CD4-positive, alpha-beta T cell treated with Interleukin-2 at 100 ng/mL for 4 hours (primary cell): ENCODE data around the gene KIF5A.

Experiments
- DNase-seq: peaks from one replicate; pipeline ENCODE4 v3.0.0-alpha.2; 2020; ENCODE audit warnings: low spot score

Gene KIF5A

DNA sequence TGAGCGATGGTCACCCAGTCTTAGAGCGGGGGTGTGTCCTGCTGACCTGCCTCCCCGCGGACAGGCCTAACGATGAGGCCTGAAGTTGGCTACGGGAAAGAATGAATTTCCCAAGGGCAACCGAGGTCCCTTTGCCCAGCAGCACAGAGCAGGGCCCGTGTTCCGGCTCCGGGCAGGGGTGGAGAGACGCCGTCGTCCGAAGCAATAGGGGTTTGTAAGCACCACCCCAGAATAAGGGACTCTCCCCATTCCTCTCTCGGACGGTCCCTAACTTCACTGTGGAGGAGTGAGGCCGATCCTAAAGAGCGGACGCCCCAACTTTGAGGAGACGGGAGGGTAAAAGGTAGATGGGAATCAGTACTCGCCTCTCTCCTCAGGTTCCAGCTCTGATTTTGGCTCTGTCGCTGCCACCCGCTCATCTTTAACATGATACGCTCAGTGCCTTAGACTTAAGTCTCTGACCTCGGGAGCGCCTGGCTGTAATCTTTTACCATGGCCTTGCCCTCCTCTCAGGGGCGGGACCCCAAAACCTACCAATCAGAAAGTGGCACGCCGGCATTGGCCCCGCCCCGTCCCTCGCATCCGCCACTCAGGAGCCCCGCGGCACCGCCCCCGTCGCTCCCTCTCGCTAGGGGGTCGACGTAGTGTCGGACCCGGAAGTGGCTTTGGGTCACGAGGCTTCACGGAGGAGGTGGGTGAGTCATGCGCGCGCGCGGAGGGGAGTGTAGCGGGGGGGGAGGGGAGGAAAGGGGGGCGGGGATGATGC is 29.6 kb upstream of the KIF5A start, which contains the start of gene DDIT3:
Gene DDIT3 (minus strand): TSS at position 462 of the 766 bp plus-strand sequence. CDS start 3,108 bp downstream, outside the sequence.
- DNase-seq, result peak; percentile 99

DNA sequence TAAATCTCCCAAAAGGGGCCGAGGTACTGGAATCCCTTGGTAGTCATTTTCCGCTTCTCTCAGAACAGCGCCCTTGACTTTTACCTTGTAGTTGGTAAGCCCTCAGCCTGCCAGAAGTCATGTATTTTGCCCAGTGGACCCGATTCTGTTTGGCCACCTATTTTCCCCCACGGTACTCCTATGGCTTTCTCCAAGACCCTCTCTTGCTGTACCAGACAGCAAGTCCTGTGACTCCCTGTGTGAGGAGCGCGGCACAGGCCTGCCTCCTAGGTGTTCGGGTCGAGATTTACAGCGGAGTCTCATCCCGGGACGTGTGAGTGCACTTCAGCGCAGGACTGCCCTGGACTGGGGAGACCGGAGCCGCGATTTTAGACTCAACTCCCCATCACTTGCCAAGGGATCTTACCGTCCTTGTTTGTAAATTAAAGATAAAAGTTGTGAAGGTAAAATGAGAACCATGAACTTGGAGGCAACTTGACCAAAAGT is 28.3 kb upstream of the KIF5A start:
- peak; percentile 11 for DNase-seq

DNA sequence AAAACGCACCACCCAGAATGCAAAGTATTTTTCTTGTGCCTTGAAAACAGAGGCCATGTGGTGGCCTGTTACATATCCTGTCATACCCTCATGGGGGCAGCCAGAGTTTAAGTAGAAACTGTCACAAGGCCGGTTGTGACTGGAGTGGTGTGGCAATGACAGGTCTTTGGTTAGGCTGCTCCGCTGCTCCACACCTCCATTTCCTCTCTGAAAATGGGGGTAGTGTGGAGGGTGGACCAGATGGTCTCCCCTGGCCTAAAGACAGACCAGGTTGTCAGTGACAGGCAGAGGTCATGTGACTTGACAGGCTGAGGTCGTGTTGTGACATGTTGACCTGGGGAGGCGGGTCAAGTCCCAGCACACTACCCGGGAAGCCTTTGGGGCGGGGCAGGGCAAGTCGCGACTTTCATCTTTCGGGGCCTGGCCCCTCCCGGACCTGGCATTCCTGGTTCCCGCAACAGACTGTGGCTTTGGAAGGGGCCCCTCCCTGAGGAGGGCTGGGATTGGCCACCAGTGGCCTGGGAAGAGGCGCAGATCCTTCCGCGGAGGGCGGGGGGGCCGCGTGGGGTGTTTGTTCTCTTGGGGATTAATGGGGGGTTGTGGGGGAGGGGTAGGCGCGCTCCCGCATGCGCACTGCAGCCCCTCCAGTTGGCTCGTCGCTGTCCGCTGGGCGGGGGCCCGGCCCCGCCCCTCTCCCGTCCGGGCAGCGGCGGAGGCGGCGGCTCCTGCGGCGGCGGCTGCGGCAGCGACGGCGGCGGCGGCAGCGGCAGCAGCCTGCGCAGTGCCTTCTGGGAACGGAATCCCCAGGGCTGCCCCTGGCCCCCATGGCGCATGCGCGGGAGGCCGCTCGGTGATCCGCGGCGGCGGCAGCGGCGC is 27.6 kb upstream of the KIF5A start, which contains the start of gene MBD6:
Gene MBD6 (plus strand): TSS at position 814 of the 876 bp plus-strand sequence. CDS start 1,480 bp downstream, outside the sequence.
- DNase-seq, result peak; percentile 88

DNA sequence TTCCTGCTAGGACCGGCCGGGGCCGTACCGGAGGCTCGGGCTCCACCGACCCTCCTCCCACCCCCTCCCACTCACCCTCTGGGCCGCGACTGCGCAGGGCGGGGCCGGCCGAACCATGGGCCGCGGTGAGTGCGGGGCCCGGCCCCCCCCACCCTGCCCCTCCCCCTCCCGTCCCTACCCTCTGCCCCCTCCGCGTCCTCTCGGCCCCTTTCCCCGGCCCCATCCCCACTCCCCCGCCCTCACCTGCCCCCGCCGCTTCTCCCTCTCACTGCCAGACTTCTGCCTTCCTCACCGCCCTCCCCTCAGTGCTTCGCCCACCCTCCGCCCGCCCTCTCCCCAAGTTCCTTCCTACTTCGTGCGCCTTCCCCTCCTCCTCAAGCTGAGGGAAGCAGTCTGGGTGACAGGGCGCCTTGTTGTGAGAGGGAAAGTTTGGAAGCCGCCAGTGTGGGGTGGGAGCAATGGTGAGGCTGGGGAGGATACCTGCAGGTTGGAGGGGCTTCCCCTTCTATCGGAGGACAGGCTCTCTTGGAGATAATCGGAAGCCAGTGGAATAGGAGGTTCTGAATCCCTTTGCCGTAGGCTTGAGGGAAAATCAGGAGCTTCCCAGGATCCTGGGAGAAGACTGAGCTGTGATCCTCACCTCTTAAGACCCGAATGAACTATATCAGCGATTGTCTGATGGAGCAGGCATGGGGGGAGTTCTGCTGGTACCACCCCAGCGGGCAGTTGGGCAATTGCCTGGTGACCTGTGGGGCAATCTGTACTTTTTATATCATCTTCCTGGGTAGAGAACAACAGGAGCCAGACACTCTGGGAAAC is 26.7 kb upstream of the KIF5A start:
- peak; percentile 28 for DNase-seq

DNA sequence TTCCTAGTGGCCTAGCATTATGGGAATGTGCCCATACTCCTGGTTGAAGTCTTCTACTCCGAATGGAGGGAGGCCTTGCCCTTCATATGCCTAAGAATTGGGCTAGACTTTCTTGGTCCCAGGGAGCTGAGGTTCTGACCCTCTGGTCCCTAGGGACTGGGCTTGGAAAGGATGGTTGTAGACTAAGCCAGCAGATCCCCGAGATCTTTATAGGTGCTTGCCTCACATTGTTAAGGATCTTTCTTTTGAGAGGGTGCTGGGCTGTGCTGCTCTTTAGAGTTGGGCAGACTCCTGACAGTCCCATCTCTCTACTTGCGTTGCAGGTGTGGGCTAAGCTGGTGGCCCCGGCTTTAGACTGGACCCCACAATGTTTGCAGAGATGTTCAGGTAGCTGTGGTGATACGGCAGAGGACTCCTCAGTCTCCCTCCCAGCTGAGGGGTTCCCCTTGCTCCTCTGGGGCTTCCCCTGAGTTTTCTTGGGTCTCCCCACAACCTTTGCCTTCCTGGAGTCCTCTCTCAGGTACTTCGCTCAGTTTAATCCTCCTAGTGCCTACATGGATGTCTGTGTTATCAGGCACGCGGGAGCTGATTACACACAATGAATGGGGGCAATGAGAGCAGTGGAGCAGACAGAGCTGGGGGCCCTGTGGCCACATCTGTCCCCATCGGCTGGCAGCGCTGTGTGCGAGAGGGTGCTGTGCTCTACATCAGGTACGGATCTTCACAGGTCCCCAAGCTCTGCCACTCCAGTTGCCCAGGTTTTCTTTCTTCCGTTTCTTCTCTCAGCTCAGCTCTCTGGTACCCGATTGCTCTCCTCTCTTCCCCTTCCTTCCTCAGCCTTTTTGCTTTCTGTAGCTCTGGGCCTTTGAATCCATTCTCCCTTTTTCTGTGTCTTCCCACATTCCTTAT is 25.9 kb upstream of the KIF5A start:
- DNase-seq, result no peak

DNA sequence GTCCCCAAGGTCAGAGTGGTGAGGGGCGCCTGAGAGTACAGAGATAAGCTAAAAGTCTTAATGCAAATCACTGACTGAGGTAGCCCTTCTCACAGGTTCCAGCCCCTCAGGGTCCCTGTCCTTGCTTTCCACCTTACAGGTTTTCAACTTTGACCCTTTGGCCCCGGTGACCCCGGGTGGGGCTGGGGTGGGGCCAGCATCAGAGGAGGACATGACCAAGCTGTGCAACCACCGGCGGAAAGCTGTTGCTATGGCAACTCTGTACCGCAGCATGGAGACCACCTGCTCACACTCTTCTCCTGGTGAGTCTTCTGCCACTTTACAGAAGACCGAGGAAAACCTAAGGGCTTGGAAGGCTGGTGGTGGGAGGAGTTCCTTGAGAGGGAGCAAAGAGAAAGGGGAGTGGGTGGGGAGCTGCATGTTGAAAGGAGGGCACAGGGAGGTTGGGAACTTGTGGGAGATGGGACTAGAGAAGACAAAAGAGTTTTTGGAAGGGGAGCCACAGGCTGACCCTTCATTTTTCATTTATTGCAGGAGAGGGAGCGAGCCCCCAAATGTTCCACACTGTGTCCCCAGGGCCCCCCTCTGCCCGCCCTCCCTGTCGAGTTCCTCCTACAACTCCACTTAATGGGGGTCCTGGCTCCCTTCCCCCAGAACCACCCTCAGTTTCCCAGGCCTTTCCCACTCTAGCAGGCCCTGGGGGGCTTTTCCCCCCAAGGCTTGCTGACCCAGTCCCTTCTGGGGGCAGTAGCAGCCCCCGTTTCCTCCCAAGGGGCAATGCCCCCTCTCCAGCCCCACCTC is 24.8 kb upstream of the KIF5A start:
- no peak for DNase-seq

DNA sequence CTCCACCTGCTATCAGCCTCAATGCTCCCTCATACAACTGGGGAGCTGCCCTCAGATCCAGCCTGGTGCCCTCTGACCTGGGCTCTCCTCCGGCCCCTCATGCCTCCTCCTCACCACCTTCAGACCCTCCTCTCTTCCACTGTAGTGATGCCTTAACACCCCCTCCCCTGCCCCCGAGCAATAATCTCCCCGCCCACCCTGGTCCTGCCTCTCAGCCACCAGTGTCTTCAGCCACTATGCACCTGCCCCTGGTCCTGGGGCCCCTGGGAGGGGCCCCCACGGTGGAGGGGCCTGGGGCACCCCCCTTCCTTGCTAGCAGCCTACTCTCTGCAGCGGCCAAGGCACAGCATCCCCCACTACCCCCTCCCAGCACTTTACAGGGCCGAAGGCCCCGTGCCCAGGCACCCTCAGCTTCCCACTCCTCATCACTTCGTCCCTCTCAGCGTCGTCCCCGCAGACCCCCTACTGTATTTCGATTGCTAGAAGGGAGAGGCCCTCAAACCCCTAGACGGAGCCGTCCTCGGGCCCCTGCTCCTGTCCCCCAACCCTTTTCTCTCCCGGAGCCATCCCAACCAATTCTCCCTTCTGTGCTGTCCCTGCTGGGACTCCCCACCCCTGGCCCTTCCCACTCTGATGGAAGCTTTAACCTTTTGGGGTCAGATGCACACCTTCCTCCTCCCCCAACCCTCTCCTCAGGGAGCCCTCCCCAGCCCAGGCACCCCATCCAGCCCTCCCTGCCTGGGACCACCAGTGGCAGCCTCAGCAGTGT is 24.0 kb upstream of the KIF5A start:
- no peak for DNase-seq

DNA sequence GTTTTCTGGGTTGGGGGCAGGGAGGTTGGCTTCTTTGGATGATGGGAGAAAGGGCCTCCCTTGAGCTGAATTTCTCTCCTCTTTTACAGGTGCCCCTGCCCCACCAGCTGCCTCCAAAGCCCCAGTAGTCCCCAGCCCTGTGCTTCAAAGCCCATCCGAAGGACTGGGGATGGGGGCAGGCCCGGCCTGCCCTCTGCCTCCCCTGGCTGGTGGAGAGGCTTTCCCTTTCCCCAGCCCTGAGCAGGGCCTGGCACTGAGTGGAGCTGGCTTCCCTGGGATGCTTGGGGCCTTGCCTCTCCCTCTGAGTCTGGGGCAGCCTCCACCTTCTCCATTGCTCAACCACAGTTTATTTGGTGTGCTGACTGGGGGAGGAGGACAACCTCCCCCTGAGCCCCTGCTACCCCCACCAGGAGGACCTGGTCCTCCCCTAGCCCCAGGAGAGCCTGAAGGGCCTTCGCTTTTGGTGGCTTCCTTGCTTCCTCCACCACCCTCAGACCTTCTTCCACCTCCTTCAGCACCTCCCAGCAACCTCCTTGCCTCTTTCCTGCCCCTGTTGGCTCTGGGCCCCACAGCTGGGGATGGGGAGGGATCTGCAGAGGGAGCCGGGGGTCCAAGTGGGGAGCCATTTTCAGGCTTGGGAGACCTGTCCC is 23.2 kb upstream of the KIF5A start:
- DNase-seq, result no peak

DNA sequence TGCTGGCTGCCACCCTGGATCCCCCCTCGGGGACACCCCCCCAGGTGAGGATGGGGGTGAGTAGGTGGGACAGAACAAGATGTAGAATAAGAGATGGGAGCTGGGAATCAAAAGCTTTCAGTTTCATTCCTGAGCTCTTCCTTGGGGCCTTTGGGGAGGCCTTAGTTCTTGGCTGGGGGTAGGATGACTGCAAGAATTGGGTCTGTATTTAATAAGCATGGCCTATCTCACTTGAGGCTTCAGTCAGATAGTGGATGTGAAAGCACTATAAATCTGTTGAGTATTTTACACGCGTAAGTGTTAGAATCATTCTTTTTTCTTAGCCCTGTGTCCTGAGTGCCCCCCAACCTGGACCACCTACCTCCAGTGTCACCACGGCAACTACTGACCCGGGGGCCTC is 22.7 kb upstream of the KIF5A start:
- DNase-seq, result no peak

DNA sequence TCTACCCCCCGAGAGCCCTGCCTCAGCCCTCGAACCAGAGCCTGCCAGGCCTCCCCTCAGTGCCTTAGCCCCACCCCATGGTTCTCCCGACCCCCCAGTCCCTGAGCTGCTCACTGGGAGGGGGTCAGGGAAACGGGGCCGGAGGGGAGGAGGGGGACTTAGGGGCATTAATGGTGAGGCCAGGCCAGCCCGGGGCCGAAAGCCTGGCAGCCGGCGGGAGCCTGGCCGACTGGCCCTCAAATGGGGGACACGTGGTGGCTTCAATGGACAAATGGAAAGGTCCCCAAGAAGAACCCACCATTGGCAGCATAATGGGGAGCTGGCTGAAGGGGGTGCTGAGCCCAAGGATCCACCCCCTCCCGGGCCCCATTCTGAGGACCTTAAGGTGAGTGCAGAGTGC is 21.7 kb upstream of the KIF5A start:
- DNase-seq, result no peak

DNA sequence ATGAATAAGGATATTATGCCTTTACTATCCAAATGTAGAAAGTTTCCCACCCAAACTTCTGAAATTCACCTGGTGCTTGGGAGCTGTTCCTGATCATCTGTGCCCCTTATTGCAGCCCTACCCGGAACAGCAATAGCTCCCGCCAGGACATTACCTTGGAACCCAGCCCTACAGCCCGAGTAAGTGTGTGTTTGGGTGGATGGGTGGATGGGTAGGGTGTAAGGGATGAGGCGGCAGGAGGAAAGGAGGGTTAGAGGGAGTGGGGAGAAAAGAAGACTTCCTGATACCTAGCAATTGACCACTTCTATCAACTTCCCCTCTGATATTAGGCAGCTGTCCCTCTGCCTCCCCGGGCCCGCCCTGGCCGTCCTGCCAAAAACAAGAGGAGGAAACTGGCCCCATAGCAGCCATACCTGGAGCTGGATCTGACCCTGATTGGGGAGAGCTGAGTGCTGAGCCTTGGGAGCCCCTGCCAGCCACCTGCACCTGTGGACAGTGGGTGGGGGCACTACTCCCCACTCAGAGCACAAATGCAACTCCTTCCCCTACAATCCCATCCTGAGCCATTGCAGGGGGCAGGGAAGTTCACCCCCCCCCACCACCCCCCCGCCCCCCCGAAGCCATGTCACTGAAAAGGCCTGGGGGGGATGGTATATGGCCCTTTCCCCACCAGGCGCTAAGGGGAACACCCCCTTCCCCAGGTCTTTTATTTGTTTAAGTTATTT is 20.9 kb upstream of the KIF5A start:
- no peak for DNase-seq

DNA sequence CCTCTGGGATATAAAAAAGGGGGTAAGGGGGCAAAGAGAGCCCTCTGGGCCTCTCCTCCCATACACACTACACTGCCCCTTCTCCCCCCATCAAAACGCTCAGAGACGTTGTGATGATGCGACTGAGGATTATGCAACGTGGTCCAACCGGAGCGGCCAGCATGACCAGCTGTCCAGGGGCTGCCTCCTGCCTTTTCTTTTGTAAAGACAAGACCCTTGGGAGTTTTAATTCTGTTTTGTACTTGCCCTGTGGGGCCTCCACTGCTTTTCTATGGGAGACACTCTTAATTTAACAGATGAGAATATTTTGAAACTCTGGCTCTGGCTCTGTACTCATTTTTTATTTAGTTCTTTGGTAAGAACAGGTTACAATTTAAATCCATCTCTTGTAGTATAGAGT is 20.0 kb upstream of the KIF5A start:
- DNase-seq, result no peak

DNA sequence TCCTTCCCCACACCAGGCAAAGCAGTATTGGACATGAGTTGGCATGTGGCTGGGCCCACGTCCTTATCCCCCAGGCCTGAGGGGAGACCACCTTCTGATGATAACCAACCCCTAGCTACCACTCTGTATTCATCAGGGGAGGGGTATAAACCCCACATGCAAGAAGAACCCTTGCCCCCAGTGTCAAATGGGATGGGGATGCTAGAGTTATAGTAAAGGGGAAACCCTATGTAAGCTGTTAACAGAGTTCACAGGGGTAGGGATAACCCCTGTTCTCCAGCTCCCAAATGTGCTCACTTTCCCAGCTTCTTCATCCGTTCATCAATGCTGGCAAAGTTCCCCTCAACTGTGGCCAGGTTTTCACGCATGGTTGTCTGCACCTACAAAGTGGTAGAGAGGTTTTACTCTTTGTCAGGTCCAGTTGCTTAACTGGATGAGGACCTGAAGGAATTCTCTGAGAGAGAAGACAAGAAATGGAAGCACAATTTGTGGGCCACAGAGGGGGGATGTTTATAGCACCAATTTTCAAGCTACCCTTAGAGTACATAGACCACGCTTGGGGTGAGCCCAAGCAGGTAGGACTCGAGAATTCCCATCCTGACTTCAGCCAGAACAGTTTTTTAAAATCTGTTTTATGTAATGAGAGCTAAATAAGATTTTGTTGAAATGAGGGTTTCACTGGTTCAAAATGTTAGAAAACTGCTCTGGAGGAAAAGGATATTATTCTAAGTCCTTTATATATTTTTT is 19.3 kb upstream of the KIF5A start:
- DNase-seq, result no peak

DNA sequence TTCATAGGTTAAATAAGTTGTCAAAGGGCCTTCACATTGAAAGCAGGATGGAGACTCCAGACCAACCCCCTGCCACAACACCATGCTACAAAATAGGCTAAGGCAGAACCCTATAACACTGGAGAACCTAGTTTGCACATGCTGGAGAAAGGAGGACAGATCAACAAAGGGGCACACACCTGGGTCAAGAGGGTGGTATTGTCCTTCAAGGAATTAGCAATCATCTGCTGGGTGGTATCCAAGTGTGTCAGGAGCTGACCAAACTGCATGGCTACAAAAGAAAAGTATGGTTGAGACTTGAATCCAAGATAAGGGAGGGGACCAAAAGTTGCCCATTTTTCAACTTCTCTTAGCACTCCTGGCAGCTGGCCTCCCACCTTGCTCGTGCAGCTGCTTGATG is 18.0 kb upstream of the KIF5A start:
- DNase-seq, result no peak

DNA sequence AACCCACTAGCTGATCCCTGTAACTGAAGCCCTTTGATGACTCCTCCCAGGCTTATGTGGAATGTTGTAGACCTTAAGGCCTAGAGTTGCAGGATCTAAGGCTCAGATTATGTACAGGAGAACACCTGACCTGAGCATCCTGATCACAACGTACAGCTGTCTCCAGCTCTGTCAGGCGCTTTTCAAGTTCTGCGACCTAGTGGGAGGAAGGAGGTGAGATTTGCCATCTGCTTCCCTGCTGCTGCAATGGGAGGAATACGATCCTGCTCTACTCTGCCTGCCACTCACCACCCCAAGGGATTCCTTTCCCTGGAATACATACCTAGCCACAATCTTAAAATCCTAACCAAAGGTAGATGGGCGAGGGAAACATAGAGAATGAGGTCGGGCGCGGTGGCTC is 16.7 kb upstream of the KIF5A start:
- DNase-seq, result no peak

DNA sequence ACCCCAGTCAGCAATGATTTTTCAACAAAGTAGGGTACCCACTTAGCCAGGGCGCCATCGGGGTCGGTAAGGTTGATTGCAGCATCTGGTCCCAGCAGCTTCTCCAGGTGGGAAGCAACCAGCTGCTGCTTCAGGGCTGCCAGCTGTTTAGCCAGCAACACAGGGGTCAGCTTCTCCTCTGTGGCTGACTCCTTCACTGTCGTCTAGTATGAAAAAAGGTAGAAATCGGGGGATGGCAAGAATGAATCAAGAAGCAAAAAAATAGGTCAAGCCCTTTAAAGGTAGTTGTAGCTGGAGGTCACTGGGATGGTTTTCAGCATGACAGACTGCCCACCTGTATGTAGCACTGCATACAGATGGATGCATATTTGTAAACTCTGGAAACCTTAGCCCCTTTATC is 15.6 kb upstream of the KIF5A start:
- DNase-seq, result no peak

DNA sequence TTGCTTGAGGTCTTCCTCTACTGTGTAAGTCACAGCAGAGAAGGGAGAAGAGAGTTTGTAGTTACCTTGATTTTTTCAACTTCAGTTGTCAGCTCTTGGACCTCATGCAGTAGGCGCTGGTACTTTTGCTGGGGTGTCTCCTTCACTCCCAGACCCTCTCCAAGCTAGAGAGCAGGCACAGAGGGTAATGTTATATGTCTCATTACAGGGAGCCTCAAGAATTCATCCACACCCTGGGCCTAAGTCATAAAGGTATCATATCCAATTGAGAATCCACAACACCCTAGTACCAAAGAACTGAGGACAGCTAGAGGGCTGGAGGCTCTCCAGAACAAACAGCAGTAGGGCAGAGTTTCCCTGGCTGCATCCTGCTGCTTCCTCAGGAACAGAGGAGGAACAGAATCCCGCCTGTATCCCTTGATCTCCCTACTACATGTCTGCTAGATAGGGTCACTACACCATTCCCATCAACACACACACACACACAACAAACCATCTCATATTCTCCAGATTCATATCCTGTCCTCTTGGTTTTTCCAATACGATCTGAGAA is 14.8 kb upstream of the KIF5A start:
- no peak for DNase-seq
